Measurements from ENCODE around the gene S100A7A.

- TF ChIP-seq, protein P1, sequence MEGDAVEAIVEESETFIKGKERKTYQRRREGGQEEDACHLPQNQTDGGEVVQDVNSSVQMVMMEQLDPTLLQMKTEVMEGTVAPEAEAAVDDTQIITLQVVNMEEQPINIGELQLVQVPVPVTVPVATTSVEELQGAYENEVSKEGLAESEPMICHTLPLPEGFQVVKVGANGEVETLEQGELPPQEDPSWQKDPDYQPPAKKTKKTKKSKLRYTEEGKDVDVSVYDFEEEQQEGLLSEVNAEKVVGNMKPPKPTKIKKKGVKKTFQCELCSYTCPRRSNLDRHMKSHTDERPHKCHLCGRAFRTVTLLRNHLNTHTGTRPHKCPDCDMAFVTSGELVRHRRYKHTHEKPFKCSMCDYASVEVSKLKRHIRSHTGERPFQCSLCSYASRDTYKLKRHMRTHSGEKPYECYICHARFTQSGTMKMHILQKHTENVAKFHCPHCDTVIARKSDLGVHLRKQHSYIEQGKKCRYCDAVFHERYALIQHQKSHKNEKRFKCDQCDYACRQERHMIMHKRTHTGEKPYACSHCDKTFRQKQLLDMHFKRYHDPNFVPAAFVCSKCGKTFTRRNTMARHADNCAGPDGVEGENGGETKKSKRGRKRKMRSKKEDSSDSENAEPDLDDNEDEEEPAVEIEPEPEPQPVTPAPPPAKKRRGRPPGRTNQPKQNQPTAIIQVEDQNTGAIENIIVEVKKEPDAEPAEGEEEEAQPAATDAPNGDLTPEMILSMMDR (conservative IDR thresholded peaks at IDR 0.05): no peak
- no peak for TF ChIP-seq ZFX (IDR thresholded peaks at IDR 0.05)
Measured at GRCh38 chr1:153386500-153386901, 29.8 kb upstream of the S100A7A start.
